A549 (cell line): ENCODE measurements around the gene RPN1. TPM values are rescaled to one million over a fixed set of nuclear protein-coding genes. Genes with fewer than 3 reads are reported as not detected.

Experiments
- ATAC-seq, 2 experiments: fragments of 200-7000 bp in 1 of 2; fragments of >200 bp in 1 of 2; cut with Nextera tagmentation in 1 of 2; cut with Tn5 transposase in 1 of 2; 3 replicates each; pipeline versions ENCODE4 v1.8.0 to v1.9.1; 2018 to 2020; ENCODE audit warnings: mild to moderate bottlenecking in 1 of 2, moderate library complexity in 1 of 2
- CTCF ChIA-PET: fragments of 300-600 bp; sonication (Branson Sonifier 250); formaldehyde crosslinking; extraction: SDS; loops from one replicate; lab custom pipeline; 2021; ENCODE audit warnings: antibody characterized with exemption, inconsistent platforms; lab: Yijun Ruan, JAX
- POLR2A ChIA-PET: fragments of 350-600 bp; formaldehyde crosslinking; extraction: SDS; loops from one replicate; lab custom pipeline; 2021; ENCODE audit warnings: antibody characterized with exemption, inconsistent platforms; lab: Yijun Ruan, JAX
- DNase-seq, 2 experiments: peaks; one replicate each; pipeline versions ENCODE4 v3.0.0 to v3.0.0-alpha.2; 2011 to 2016; ENCODE audit warnings: low read depth in 1 of 2, low spot score in 1 of 2
- FAIRE-seq: peaks from 2 replicates; lab custom pipeline; 2011; peaks lifted over from hg19 to GRCh38; lab: Jason Lieb, UNC
- H3K27ac ChIP-seq, 2 experiments: fragments of >200 bp; sonication (Bioruptor Twin); formaldehyde crosslinking; 3 replicates each; pipeline ENCODE4 v1.5.1; 2016 to 2017
- H3K4me1 ChIP-seq: fragments of >200 bp; sonication (Bioruptor Twin); formaldehyde crosslinking; 3 replicates; pipeline ENCODE4 v1.6.1; 2016
- H3K4me2 ChIP-seq: fragments of >200 bp; sonication (Bioruptor Twin); formaldehyde crosslinking; 3 replicates; pipeline ENCODE4 v1.6.1; 2016
- H3K4me3 ChIP-seq: fragments of >200 bp; sonication (Bioruptor Twin); formaldehyde crosslinking; 3 replicates; pipeline ENCODE4 v1.5.1; 2016
- H3K9me3 ChIP-seq: fragments of >200 bp; sonication (Bioruptor Twin); formaldehyde crosslinking; 3 replicates; pipeline ENCODE4 v1.6.1; 2016
- BHLHE40 ChIP-seq: IDR thresholded peaks from 2 replicates; pipeline ENCODE4 v1.6.1; 2012; ENCODE audit warnings: low read depth, low read length, inconsistent platforms
- CHD2 ChIP-seq: fragments of 150-350 bp; IDR thresholded peaks from 2 replicates; pipeline ENCODE4 v1.6.1; 2014; ENCODE audit warnings: low read length; ENCODE audit not compliant: partially characterized antibody
- E2F6 ChIP-seq: IDR thresholded peaks from 2 replicates; pipeline ENCODE4 v1.6.1; 2012; ENCODE audit warnings: low read depth, borderline replicate concordance
- EHMT2 ChIP-seq: fragments of 200-600 bp; sonication (generic); IDR thresholded peaks from 2 replicates; pipeline ENCODE4 v1.6.1; 2016; ENCODE audit warnings: antibody characterized with exemption, low read depth, mild to moderate bottlenecking, moderate library complexity
- FOSB ChIP-seq: fragments of 250-450 bp; sonication (Bioruptor Pico); IDR thresholded peaks from 2 replicates; pipeline ENCODE4 v1.5.0; 2020; ENCODE audit warnings: mild to moderate bottlenecking, moderate library complexity
- GATA3 ChIP-seq: IDR thresholded peaks from 2 replicates; pipeline ENCODE4 v1.6.1; 2012; ENCODE audit warnings: borderline replicate concordance
- HEYL ChIP-seq: fragments of 250-450 bp; sonication (Bioruptor Pico); IDR thresholded peaks from 2 replicates; pipeline ENCODE4 v1.8.0; 2021; ENCODE audit warnings: mild to moderate bottlenecking, moderate library complexity
- HOXA7 ChIP-seq: fragments of 250-450 bp; sonication (Bioruptor Pico); IDR thresholded peaks from 2 replicates; pipeline ENCODE4 v1.5.0; 2020; ENCODE audit warnings: mild to moderate bottlenecking, moderate library complexity
- HOXB13 ChIP-seq: fragments of 250-450 bp; sonication (Bioruptor Pico); IDR thresholded peaks from 2 replicates; pipeline ENCODE4 v1.5.0; 2020; ENCODE audit warnings: low read depth, mild to moderate bottlenecking, moderate library complexity
- JUN ChIP-seq, 2 experiments: fragments of >200 bp; sonication (Bioruptor Twin); formaldehyde crosslinking; IDR thresholded peaks; 2 replicates in 1 of 2; 3 replicates in 1 of 2; pipeline ENCODE4 v1.6.1; 2016 to 2017
- KDM1A ChIP-seq: fragments of 200-600 bp; sonication (generic); IDR thresholded peaks from 2 replicates; pipeline ENCODE4 v1.6.1; 2016; ENCODE audit warnings: low read depth, mild to moderate bottlenecking
- KDM5A ChIP-seq: fragments of 200-600 bp; sonication (generic); IDR thresholded peaks from 2 replicates; pipeline ENCODE4 v1.6.1; 2016; ENCODE audit warnings: antibody characterized with exemption, mild to moderate bottlenecking
- MAX ChIP-seq: IDR thresholded peaks from 2 replicates; pipeline ENCODE4 v1.6.1; 2012
- MYC ChIP-seq: IDR thresholded peaks from 2 replicates; pipeline ENCODE4 v1.6.1; 2012; ENCODE audit warnings: mild to moderate bottlenecking, inconsistent platforms, low read length, improper control_type of control experiment, borderline replicate concordance
- NFE2L2 ChIP-seq: fragments of 150-350 bp; conservative IDR thresholded peaks from 2 replicates; pipeline ENCODE4 v1.6.1; 2014; ENCODE audit warnings: low read length
- NPAS2 ChIP-seq: fragments of 250-450 bp; sonication (Bioruptor Pico); IDR thresholded peaks from 2 replicates; pipeline ENCODE4 v1.8.0; 2022; ENCODE audit warnings: mild to moderate bottlenecking, moderate library complexity, borderline replicate concordance
- PHF8 ChIP-seq: fragments of 200-600 bp; sonication (generic); IDR thresholded peaks from 2 replicates; pipeline ENCODE4 v1.6.1; 2016; ENCODE audit warnings: low read depth, mild to moderate bottlenecking, antibody characterized with exemption, moderate library complexity, borderline replicate concordance
- POLR2A ChIP-seq: IDR thresholded peaks from 2 replicates; pipeline ENCODE4 v1.6.1; 2012; ENCODE audit warnings: mild to moderate bottlenecking, low read length
- RCOR1 ChIP-seq: fragments of 150-350 bp; IDR thresholded peaks from 2 replicates; pipeline ENCODE4 v1.6.1; 2014; ENCODE audit warnings: antibody characterized with exemption, low read length, low read depth
- RFX5 ChIP-seq: fragments of 450-650 bp; IDR thresholded peaks from 2 replicates; pipeline ENCODE4 v1.7.1; 2014; ENCODE audit warnings: antibody characterized with exemption, mild to moderate bottlenecking, moderate library complexity
- ZFP36 ChIP-seq: fragments of 450-650 bp; IDR thresholded peaks from 2 replicates; pipeline ENCODE4 v1.6.1; 2014; ENCODE audit warnings: borderline replicate concordance; ENCODE audit not compliant: partially characterized antibody
- WGBS: methylation state at CpG from one replicate; pipeline ENCODE4 v1.1.6; 2017; ENCODE audit errors: missing lambda C conversion rate; 5-methylcytosine and 5-hydroxymethylcytosine counted together
- polyA minus RNA-seq: library from RNA; depleted of rRNA, polyadenylated mRNA; stranded (reverse); fragments of >200 nt; gene quantifications from 2 replicates; pipeline ENCODE4 v1.2.3, GENCODE V29; 2011; rRNA and poly(A)+ RNA removed
- polyA plus RNA-seq, 4 experiments: library from polyadenylated mRNA; depleted of rRNA in 3 of 4; stranded (reverse); fragments of >200 nt; fragmentation: RNase III in 1 of 4; extraction: RNeasy Plus Mini Kit Qiagen cat#74134 plus additional on column Dnase treatment in 1 of 4; gene quantifications; 2 replicates in 3 of 4; 3 replicates in 1 of 4; pipeline ENCODE4 v1.2.3, GENCODE V29; 2011 to 2017

RPN1 gene
- polyA plus RNA-seq (2011; rRNA removed) (279 and 288 TPM in 2 replicates), polyA plus RNA-seq (2017; fragmentation: RNase III; extraction: RNeasy Plus Mini Kit Qiagen cat#74134 plus additional on column Dnase treatment) (138 to 145 TPM (median 140 TPM) in 3 replicates), polyA minus RNA-seq (277 and 341 TPM in 2 replicates)
- 106 and 122 TPM in 2 replicates for polyA plus RNA-seq (2012; cell fraction: cytosol; rRNA removed)
- polyA plus RNA-seq (2012; cell fraction: nucleus; rRNA removed) = 124 and 139 TPM in 2 replicates

DNA sequence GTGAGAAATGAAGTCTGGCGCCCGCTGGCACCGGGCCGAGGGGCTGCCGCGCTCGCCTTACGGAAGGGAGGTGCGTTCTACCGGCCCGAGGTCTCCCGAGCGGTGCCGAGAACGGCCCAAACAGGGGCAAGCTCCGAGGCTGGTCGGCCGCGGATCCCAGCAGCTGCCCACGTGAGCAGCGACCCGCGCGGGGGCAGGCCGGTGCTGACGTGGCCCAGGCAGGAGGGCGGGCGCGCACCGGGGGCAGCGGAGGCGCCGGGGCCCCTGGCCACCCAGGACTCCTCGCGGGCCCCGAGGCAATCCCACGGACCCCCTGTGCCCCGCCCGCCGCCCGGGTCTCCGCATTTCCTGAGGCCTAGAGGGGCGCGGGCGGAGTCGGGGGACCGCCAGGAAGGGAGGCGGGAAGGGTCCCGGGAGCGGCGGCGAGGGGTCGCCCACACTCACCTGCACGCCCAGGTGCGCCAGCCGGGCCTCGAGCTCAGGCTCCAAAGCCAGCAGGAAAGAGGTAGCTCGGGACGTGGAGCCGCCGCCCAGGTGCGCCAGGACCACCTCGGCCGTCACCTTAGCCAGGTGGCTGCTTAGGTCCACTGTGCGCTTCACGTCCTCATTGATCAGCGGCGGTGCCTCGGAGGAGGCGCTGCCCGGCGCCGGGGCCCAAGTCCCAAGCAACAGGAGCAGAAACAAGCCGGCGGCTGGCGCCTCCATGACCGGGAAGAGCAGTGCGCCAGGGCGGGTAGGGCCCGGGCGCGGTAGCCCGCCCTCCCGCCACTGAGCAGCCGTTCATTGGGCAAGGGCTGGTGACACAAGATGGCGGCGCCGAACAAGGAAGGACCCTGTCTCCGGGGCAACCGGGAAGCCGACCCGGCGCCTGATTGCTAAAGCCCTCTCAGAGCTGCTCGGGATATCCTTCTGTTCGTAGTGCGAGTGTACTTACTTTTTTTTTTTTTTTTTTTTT is at the start of gene RPN1:
TSS of gene RPN1 (minus strand) at position 723 of the 955 bp plus-strand sequence. CDS start at position 705, 18 bp downstream.
- POLR2A ChIA-PET = interaction anchor here (0.6 to 1.9 kb wide), 6 partner anchors 11 to 229 kb away, joined by 3 to 9 read pairs (median 4); partner anchors contain the start of gene ACAD9
- under 1% methylated on average over 27 of the region's 96 CpGs for WGBS
- DNase-seq = peak; percentile 63 to 90
- Histone ChIP-seq H3K4me1 (peaks cover 4% of the 10 kb centered on the region; the same call in 2 of the 3 replicates), H3K27ac (peak within 1 kb of the TSS; percentile 96 to 98), H3K4me2 (peak within 1 kb of the TSS; percentile 93), H3K9me3 (0 out of 3 replicates have a peak, but pooled peaks cover 3% of the 10 kb centered on the region), H3K4me3 (peak within 1 kb of the TSS; percentile 95)
- CTCF ChIA-PET = interaction anchor here (0.6 to 1.6 kb wide), 2 partner anchors 16 to 33 kb away, joined by 3 to 6 read pairs; no protein-coding TSS in a partner anchor
- TF ChIP-seq PHF8 (peak; percentile 86), RCOR1 (no peak), ZFP36 (no peak), HOXB13 (no peak), JUN (IDR thresholded peaks at IDR 0.05) (peak in 1 of 2 experiments; percentile 50; a peak in 1 of 5 replicates), POLR2A (peak; percentile 58), KDM5A (peak; percentile 26; the same call in 1 of the 2 replicates), HOXA7 (CRISPR knock-in tag) (no peak), MAX (peak; percentile 24), NPAS2 (CRISPR knock-in tag) (no peak)
- peak; percentile 99 to 100 for ATAC-seq
- no peak for FAIRE-seq

GRCh38 chr3:128698211-128699047 is 47.8 kb upstream of the RPN1 start:
- peak overlapping the region; percentile 61 for H3K4me2 ChIP-seq
- ATAC-seq (peak; percentile 91 to 96), DNase-seq (peak; percentile 47 to 52), FAIRE-seq (no peak)
- CTCF ChIA-PET = interaction anchor here (3.3 kb wide), 1 partner anchor 17 kb away, joined by 16 read pairs; no protein-coding TSS in a partner anchor
- POLR2A ChIA-PET = interaction anchor here (0.6 to 1.9 kb wide), 2 partner anchors 11 to 18 kb away, joined by 3 to 11 read pairs; no protein-coding TSS in a partner anchor
- H3K4me3 ChIP-seq = peak overlapping the region; percentile 52
- H3K4me1 ChIP-seq = no peaks in the 10 kb centered on the region
- peak overlapping the region; percentile 77 to 96 for H3K27ac ChIP-seq
- H3K9me3 ChIP-seq = no peaks in the 10 kb centered on the region
- 3% methylated on average over 25 of the region's 53 CpGs for WGBS
- TF ChIP-seq JUN (IDR thresholded peaks at IDR 0.05) = peak in 1 of 2 experiments; percentile 34; a peak in 1 of 5 replicates
- peak; percentile 18; the same call in 1 of the 2 replicates for TF ChIP-seq MAX
- no peak for TF ChIP-seq HEYL
- no peak for TF ChIP-seq RFX5
- TF ChIP-seq POLR2A = no peak; the same call in 1 of the 2 replicates
- 0 out of 2 replicates have a peak, but pooled peaks have one; percentile 30 for TF ChIP-seq E2F6
- no peak for TF ChIP-seq KDM1A

GRCh38 chr3:128697341-128697740 is 46.7 kb upstream of the RPN1 start:
- no peak for FAIRE-seq
- H3K4me3 ChIP-seq = no peak overlapping the region
- TF ChIP-seq KDM5A (no peak), FOSB (CRISPR knock-in tag) (no peak), GATA3 (no peak), POLR2A (no peak), MYC (no peak), CHD2 (no peak), BHLHE40 (no peak), EHMT2 (no peak), NFE2L2 (no peak), MAX (no peak)
- H3K4me1 ChIP-seq = no peaks in the 10 kb centered on the region
- no peak overlapping the region; a peak in 1 of 6 replicates for H3K27ac ChIP-seq
- WGBS = 96% methylated on average over 8 of the region's 8 CpGs
- no peak overlapping the region for H3K4me2 ChIP-seq
- no peak for ATAC-seq
- DNase-seq = no peak
- POLR2A ChIA-PET = interaction anchor here (1.9 kb wide), 1 partner anchor 17 kb away, joined by 11 read pairs; no protein-coding TSS in a partner anchor
- CTCF ChIA-PET = interaction anchor here (1.1 to 3.3 kb wide), 2 partner anchors 12 to 16 kb away, joined by 4 to 16 read pairs; no protein-coding TSS in a partner anchor
- H3K9me3 ChIP-seq = no peaks in the 10 kb centered on the region
